Measurements from ENCODE around the gene RPTOR. TPM values are rescaled to one million over a fixed set of nuclear protein-coding genes. Genes with fewer than 3 reads are reported as not detected.

RPTOR gene
- total RNA-seq, 4 donors from 2014 or later, result 34.1 to 65.8 (median 43.6) TPM

- H3K4me1 ChIP-seq, result peaks cover 31 to 82% (median 73%) of the 10 kb centered on the region in 4 donors
- intact Hi-C loops (cut with DNase I), result no loop called here
- H3K4me3 ChIP-seq, result no peak overlapping the region
- H3K27ac ChIP-seq (replicated peaks in 1 of 4), result peak overlapping the region; percentile 67 to 83 (median 73)
- peaks cover 0 to 4% (median 0%) of the 10 kb centered on the region in 4 donors for H3K36me3 ChIP-seq
- DNase-seq (ENCODE audit: extremely low spot score), result no peak
- TF ChIP-seq POLR2A (IDR thresholded peaks at IDR 0.05; ENCODE audit: low read depth) (no peak), POLR2AphosphoS5 (IDR thresholded peaks at IDR 0.05) (peak; percentile 80)
- no peaks in the 10 kb centered on the region for H3K9me3 ChIP-seq
- WGBS, result 30% methylated on average over 11 of the region's 11 CpGs
- no peaks in the 10 kb centered on the region for H3K27me3 ChIP-seq
Measured at GRCh38 chr17:80791758-80792284, 247.2 kb downstream of the RPTOR start.

GRCh38 chr17:80792373-80792781 lies 247.7 kb downstream of the RPTOR start:
- Histone ChIP-seq H3K36me3 (peaks cover 0 to 4% (median 0%) of the 10 kb centered on the region in 4 donors), H3K4me1 (peaks cover 31 to 82% (median 73%) of the 10 kb centered on the region in 4 donors), H3K9me3 (no peaks in the 10 kb centered on the region), H3K4me3 (no peak overlapping the region), H3K27me3 (no peaks in the 10 kb centered on the region), H3K27ac (replicated peaks in 1 of 4) (peak overlapping the region; percentile 67 to 83 (median 73))
- intact Hi-C loops (cut with DNase I), result no loop called here
- DNase-seq (ENCODE audit: extremely low spot score), result no peak
- no peak for TF ChIP-seq EP300 (IDR thresholded peaks at IDR 0.05)
- no peak for TF ChIP-seq POLR2AphosphoS5 (IDR thresholded peaks at IDR 0.05)
- TF ChIP-seq POLR2A (IDR thresholded peaks at IDR 0.05; ENCODE audit: low read depth), result no peak
- TF ChIP-seq, protein P1, sequence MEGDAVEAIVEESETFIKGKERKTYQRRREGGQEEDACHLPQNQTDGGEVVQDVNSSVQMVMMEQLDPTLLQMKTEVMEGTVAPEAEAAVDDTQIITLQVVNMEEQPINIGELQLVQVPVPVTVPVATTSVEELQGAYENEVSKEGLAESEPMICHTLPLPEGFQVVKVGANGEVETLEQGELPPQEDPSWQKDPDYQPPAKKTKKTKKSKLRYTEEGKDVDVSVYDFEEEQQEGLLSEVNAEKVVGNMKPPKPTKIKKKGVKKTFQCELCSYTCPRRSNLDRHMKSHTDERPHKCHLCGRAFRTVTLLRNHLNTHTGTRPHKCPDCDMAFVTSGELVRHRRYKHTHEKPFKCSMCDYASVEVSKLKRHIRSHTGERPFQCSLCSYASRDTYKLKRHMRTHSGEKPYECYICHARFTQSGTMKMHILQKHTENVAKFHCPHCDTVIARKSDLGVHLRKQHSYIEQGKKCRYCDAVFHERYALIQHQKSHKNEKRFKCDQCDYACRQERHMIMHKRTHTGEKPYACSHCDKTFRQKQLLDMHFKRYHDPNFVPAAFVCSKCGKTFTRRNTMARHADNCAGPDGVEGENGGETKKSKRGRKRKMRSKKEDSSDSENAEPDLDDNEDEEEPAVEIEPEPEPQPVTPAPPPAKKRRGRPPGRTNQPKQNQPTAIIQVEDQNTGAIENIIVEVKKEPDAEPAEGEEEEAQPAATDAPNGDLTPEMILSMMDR (IDR thresholded peaks at IDR 0.05), result no peak
- WGBS, result 71% methylated on average over 10 of the region's 10 CpGs

DNA sequence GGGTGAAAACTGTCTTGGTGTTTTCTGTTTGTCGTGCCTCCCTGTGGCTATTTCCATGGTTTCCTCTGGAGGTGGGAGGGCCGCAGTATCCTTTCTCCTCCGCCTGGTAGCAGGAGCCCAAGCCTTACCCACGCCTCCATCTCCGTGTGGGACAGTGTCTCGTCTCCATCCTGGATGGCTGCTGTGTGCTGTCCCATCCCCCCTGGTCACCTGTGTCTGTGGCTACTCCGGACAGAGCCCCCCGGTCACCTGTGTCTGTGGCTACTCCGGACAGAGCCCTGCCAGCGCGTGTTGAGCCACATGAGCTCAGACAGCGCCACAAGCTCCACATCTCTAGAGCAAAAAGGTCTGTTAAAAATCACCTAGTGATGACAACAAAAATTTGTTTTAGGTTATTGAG lies 248.8 kb downstream of the RPTOR start:
- TF ChIP-seq POLR2AphosphoS5 (IDR thresholded peaks at IDR 0.05) (no peak), EP300 (IDR thresholded peaks at IDR 0.05) (no peak), POLR2A (IDR thresholded peaks at IDR 0.05; ENCODE audit: low read depth) (no peak)
- TF ChIP-seq, protein P1 (IDR thresholded peaks at IDR 0.05), result no peak
- WGBS, result 92% methylated on average over 12 of the region's 12 CpGs
- DNase-seq (ENCODE audit: extremely low spot score), result no peak
- Histone ChIP-seq H3K9me3 (no peaks in the 10 kb centered on the region), H3K4me1 (peaks cover 31 to 80% (median 73%) of the 10 kb centered on the region in 4 donors), H3K36me3 (peaks cover 0 to 4% (median 0%) of the 10 kb centered on the region in 4 donors), H3K27me3 (no peaks in the 10 kb centered on the region), H3K4me3 (no peak overlapping the region), H3K27ac (replicated peaks in 1 of 4) (peak overlapping the region; percentile 60 to 83 (median 66))
- intact Hi-C loops (cut with DNase I), result no loop called here

- peak overlapping the region; percentile 60 to 83 (median 66) for H3K27ac ChIP-seq (replicated peaks in 1 of 4)
- no peak for DNase-seq (ENCODE audit: extremely low spot score)
- peaks cover 28 to 77% (median 71%) of the 10 kb centered on the region in 4 donors for H3K4me1 ChIP-seq
- WGBS, result 47% methylated on average over 5 of the region's 5 CpGs
- H3K27me3 ChIP-seq, result no peaks in the 10 kb centered on the region
- H3K36me3 ChIP-seq, result peaks cover 0 to 4% (median 0%) of the 10 kb centered on the region in 4 donors
- H3K4me3 ChIP-seq, result no peak overlapping the region
- TF ChIP-seq POLR2A (IDR thresholded peaks at IDR 0.05; ENCODE audit: low read depth) (no peak), POLR2AphosphoS5 (IDR thresholded peaks at IDR 0.05) (no peak), EP300 (IDR thresholded peaks at IDR 0.05) (no peak)
- TF ChIP-seq, protein P1 (IDR thresholded peaks at IDR 0.05), result no peak
- no peaks in the 10 kb centered on the region for H3K9me3 ChIP-seq
- intact Hi-C loops (cut with DNase I), result no loop called here
Measured at GRCh38 chr17:80793851-80794267, 249.2 kb downstream of the RPTOR start.

DNA sequence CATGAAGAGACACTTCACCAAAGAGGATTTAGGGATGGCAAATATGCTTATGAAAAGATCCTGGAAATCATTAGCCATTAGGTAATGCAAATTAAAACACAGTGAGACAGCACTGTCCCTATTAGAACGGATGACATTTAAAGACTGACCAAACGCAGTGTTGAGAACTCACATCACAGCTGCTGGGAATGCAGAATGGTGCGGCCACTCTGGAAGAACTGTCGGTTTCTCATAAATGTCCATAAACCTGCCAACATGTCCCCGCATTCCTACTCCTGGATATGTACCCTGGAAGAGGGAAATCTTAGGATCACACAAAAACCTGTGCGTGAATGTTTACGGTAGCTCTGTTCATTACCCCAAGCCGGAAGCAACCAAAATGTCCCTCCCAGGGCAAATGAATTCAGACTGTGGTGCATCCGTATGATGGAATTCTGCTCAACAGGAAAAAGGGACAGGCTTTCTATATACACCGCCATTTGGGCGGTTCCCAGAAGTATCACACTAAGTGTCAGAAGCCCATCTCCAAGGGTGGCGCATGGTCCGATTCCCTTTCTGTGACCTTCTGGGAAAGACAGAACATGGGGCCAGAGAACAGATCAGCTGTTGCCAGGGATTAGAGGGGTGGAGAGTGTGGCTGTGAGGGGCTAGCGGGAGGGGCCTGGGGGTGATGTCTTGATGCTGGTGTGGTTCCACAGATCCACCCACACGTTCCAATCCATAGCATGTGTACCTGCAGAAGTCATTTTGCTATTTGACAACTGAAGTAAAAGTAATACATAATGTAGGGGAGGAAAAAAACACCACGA lies 249.8 kb downstream of the RPTOR start:
- no peak for DNase-seq (ENCODE audit: extremely low spot score)
- Histone ChIP-seq H3K9me3 (no peaks in the 10 kb centered on the region), H3K4me1 (peaks cover 22 to 72% (median 65%) of the 10 kb centered on the region in 4 donors), H3K4me3 (no peak overlapping the region), H3K27me3 (no peaks in the 10 kb centered on the region), H3K36me3 (peaks cover 0 to 4% (median 1%) of the 10 kb centered on the region in 4 donors), H3K27ac (replicated peaks in 1 of 4) (peak overlapping the region; percentile 9 to 83 (median 42))
- 75% methylated on average over 16 of the region's 16 CpGs for WGBS
- TF ChIP-seq EP300 (IDR thresholded peaks at IDR 0.05) (peak; percentile 35), POLR2AphosphoS5 (IDR thresholded peaks at IDR 0.05) (no peak)
- intact Hi-C loops (cut with DNase I), result no loop called here

All from esophagus muscularis mucosa (tissue), 4 donors.